Hematopoietic multipotent progenitor cell treated with erythropoietin and hydrocortisone succinate and interleukin-3 and kit ligand, for 15 days (in vitro differentiated cells): ENCODE data around the gene C17orf75.
A peak's percentile ranks its signal among the peaks of the same experiment; 100 is the strongest.
"Not testable (repeated sequence)": the region's sequence is repeated elsewhere in the genome, so short reads cannot be mapped to it uniquely, and the experiment has no call there.

Experiments
- DNase-seq: peaks from one replicate; pipeline ENCODE4 v3.0.0-alpha.2; 2015; ENCODE audit warnings: low spot score

C17orf75 gene

GRCh38 chr17:32345951-32346600 is 4.1 kb upstream of the C17orf75 start:
- DNase-seq, result peak; percentile 61

DNA sequence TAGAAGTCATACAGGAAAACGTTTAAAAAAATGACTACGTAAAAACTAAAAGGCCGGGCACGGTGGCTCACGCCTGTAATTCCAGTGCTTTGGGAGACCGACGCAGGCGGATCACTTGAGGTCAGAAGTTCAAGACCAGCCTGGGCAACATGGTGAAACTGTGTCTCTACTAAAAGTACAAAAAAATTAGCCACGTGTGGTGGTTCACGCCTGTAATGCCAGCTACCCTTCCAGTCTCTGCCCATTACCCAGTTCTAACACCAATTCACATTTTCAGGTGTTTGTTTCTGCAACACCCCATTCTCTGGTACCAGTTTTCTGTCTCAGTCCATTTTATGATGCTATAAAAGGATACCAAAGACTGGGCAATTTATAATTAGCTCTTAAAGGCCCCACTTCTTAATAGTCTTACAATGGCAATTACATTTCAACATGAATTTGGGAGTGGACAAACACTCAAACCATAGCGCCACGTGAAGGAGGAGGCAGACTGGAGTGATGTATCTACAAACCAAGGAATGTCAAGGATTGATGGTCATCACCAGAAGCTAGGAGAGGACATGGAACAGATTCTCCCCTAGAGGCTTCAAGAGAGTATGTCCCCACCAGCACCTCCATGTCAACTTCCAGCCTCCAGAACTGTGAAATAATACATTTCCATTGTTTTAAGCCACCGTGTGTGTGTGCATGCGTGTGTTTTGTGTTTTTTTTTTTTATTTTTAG is 791 bp upstream of the C17orf75 start:
- no peak for DNase-seq

DNA sequence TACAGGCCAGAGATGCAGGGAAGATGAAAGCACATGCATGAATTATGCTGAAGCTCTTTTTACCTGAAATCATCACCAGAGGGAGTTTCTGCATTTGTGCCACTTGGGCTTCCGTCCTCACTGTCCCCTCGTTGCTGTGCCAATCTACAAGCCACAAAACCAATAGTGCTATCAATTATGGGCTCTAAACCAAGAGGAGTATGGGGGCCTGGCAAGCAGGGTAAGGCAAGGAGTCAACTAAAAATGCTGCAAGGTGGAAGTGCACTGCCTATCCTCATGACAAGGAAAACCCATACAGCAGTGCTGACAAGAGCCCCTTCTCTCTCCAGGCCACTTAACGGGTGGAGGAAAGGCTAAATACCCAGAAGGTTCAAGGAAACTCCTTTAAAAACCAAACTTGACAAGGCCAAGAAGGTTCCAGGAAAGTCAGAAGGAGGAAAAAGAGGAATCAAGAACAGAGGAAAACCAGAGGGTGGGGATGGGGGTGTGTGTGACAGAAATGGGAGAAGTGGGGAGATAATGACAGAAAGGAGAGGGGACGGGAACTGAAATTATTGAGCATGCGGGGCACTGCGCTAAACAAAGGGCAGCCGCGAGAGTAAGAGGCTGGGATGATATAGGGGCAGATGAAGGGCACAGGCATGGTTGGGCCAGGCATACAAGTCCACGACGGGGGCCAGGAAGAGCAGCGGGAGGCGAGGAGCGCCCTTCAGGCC is 674 bp downstream of the C17orf75 start:
- peak; percentile 59 for DNase-seq

- no peak for DNase-seq
These were observed 6.3 kb downstream of the C17orf75 start for GRCh38 chr17:32335687-32336086.

DNA sequence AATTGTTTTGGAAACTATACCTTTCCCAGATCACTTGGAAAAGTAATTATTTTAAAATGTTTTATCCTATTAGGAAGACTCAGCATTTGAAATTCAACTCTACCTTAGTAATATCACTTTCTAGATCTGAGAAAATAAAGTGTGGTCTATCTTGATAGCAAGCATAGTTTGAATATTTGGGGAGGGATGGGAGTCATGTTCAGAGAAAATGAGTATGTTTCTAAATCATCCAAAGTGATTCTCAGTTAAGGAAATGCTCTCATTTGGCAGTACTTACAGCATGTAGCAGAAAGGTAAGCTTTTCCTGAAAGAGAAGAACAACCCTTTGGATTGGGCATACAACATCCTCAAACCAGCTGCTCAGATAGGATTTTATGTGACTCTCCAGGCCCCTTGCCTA is 6.9 kb downstream of the C17orf75 start:
- DNase-seq, result no peak

- DNase-seq, result no peak
These were observed 8.8 kb downstream of the C17orf75 start for GRCh38 chr17:32333187-32333586.

DNA sequence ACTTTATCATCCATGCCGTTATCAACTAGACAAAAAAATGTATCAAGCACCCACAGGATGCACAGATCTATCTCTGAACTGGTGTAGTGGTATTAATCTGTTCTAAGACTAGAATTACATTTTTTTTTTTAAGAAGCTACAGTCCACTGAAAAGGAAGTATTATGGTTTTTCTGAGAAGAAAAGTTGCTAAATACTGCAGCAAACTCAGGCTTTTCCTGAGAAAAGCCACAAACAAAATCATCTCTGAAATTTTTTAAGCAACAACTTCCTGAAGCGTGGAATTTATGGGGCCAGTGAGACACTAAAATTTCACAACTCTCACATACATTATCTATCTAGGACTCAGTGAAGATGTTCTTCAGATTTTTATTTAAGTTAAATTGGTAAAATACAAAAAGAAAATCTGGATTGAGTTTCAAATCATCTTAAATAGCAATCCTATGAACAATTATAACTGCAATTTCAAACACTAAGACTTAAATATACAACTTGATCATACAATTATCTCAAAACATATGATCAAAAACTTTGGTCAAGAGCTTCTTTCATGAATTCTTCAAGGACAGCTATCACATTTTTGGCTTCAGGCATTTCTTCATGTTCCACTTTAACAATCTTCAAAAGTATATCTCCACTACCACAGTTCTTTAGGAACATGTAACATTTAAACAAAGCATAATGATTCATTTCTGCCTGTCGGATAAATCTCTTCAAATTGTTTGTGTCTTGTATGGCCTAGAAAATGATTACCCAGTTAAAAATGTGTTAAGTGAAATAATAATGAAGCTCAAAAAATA is 10.5 kb downstream of the C17orf75 start:
- DNase-seq, result no peak

GRCh38 chr17:32330147-32330546 is 11.8 kb downstream of the C17orf75 start:
- no peak for DNase-seq

- DNase-seq, result no peak
These were observed 14.1 kb downstream of the C17orf75 start for GRCh38 chr17:32327911-32328310.

GRCh38 chr17:32323811-32324491 is 18.0 kb downstream of the C17orf75 start:
- DNase-seq, result no peak

GRCh38 chr17:32323046-32323445 is 18.9 kb downstream of the C17orf75 start:
- DNase-seq, result no peak

DNA sequence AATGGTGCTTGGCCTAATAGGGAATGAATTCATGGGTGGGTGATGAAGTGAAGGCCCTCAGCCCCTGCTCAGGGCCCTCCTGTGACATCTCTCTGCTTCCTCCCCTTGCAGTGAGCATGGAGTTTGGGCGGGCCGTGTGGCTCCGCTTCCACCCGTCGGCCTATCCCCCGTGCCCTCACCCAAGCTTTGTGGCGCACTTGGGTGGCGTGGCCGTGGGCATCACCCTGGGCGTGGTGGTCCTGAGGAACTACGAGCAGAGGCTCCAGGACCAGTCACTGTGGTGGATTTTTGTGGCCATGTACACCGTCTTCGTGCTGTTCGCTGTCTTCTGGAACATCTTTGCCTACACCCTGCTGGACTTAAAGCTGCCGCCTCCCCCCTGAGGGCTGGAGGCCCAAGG is 21.1 kb downstream of the C17orf75 start:
- no peak for DNase-seq

- not testable (repeated sequence) for DNase-seq
These were observed 21.9 kb downstream of the C17orf75 start for GRCh38 chr17:32320080-32320479.

- peak; percentile 86 for DNase-seq
These were observed 22.4 kb downstream of the C17orf75 start for GRCh38 chr17:32319548-32319905.

GRCh38 chr17:32318071-32318470 is 23.9 kb downstream of the C17orf75 start:
- DNase-seq, result no peak

DNA sequence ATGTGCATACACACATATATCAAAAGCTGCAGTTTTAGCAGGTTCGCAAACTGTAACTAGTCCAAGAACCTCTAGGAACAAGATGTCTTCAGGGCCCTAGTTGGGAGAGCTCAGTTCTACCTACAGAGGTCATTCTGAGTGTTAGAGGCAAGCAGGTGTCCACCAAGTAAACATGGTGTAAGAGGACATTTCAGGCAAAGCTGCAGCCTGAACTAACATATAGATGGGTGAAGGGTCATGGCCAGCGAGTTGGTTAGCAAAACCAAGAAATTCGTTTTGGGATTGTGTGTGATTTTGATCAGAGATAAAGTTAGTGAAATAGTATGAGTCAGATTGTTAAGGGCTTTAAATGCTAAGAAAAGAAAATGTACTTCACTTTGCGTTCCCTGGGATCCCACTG is 24.6 kb downstream of the C17orf75 start:
- DNase-seq, result no peak

DNA sequence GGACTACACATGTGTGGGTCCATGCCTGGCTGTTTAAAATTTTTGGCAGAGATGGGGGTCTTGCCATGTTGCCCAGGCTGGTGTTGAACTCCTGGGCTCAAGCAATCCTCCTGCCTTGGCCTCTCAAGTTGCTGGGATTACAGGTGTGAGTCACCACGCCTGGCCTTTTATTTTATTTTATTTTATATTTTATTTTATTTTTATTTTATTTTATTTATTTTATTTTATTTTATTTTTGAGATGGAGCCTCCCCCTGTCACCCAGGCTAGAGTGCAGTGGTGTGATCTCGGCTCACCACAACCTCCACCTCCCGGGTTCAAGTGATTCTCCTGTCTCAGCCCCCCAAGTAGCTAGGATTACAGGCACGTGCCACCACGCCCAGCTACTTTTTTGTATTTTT is 25.3 kb downstream of the C17orf75 start:
- not testable (repeated sequence) for DNase-seq

DNA sequence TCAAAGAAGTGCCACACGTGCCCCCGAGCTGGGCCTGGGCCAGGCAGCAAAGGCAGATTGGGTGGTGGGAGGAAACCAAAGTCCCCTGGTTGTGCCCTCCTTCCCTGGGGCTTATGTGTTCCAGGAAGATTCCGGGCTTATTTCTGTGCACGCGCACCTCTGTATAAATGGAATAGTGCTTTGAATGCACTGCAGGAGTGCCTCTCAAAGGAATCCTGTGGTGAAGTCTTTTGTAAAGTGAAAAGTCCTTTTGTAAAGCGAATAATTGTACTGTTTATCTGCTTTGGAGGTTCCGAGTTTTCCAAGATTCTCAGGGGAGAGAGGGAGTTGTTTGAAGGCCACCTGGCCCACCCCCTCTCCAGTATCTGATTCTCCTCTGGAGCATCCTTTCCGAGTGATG is 26.8 kb downstream of the C17orf75 start:
- DNase-seq, result no peak

- DNase-seq, result no peak
These were observed 27.3 kb downstream of the C17orf75 start for GRCh38 chr17:32314636-32315035.

- no peak for DNase-seq
These were observed 30.9 kb downstream of the C17orf75 start for GRCh38 chr17:32311028-32311536.

GRCh38 chr17:32307658-32308057 is 34.3 kb downstream of the C17orf75 start:
- no peak for DNase-seq

- DNase-seq, result no peak
These were observed 36.9 kb downstream of the C17orf75 start for GRCh38 chr17:32305049-32305448.
